Fibroblast of skin of right quadriceps (primary cell): ENCODE results near the gene KRT82.
"Not testable (repeated sequence)": the region's sequence is repeated elsewhere in the genome, so short reads cannot be mapped to it uniquely, and the experiment has no call there.

Source experiments
- DNase-seq: peaks from one replicate; pipeline ENCODE4 v3.0.0-alpha.2; 2013

The KRT82 gene

GRCh38 chr12:52405922-52406385 is at the start of gene KRT82:
TSS of gene KRT82 (minus strand) at chr12:52406335. CDS start at chr12:52406277, 58 bp downstream.
- DNase-seq = no peak

GRCh38 chr12:52455821-52456220 is 49.7 kb upstream of the KRT82 start:
- peak; percentile 10 for DNase-seq

GRCh38 chr12:52454411-52455201 is 48.5 kb upstream of the KRT82 start:
- DNase-seq = no peak

- no peak for DNase-seq
Observed at GRCh38 chr12:52452101-52452500, 46.0 kb upstream of the KRT82 start, which contains the start of gene KRT6B. TSS of gene KRT6B (minus strand) at chr12:52452146. CDS start at chr12:52452078, 68 bp downstream.

GRCh38 chr12:52448228-52448627 is 42.1 kb upstream of the KRT82 start:
- DNase-seq = no peak

- not testable (repeated sequence) for DNase-seq
Observed at GRCh38 chr12:52447196-52447595, 41.1 kb upstream of the KRT82 start.

GRCh38 chr12:52446367-52447045 is 40.4 kb upstream of the KRT82 start:
- no peak for DNase-seq

GRCh38 chr12:52445876-52446275 is 39.7 kb upstream of the KRT82 start:
- no peak for DNase-seq

- DNase-seq = no peak
Observed at GRCh38 chr12:52444647-52445595, 38.8 kb upstream of the KRT82 start.

- DNase-seq = no peak
Observed at GRCh38 chr12:52443966-52444365, 37.8 kb upstream of the KRT82 start.

GRCh38 chr12:52442600-52443061 is 36.5 kb upstream of the KRT82 start:
- peak; percentile 91 for DNase-seq

GRCh38 chr12:52441320-52441911 is 35.3 kb upstream of the KRT82 start:
- DNase-seq = peak; percentile 33

- DNase-seq = peak; percentile 74
Observed at GRCh38 chr12:52440821-52441319, 34.7 kb upstream of the KRT82 start.

- DNase-seq = no peak
Observed at GRCh38 chr12:52439845-52440244, 33.7 kb upstream of the KRT82 start.

- no peak for DNase-seq
Observed at GRCh38 chr12:52439420-52439819, 33.3 kb upstream of the KRT82 start.

GRCh38 chr12:52438305-52439301 is 32.5 kb upstream of the KRT82 start:
- DNase-seq = no peak

GRCh38 chr12:52437508-52437907 is 31.4 kb upstream of the KRT82 start:
- no peak for DNase-seq

GRCh38 chr12:52436828-52437474 is 30.8 kb upstream of the KRT82 start:
- no peak for DNase-seq

- DNase-seq = peak; percentile 26
Observed at GRCh38 chr12:52436000-52436827, 30.1 kb upstream of the KRT82 start.
